Esophagus squamous epithelium (tissue), 4 donors: ENCODE measurements around the gene SLC9A2.

Source experiments
- CTCF ChIP-seq, 6 experiments: fragments of 450-650 bp in 4 of 6; fragments of 200-600 bp in 2 of 6; sonication (generic) in 2 of 6; IDR thresholded peaks; one replicate each; pipeline ENCODE4 v1.5.1; 2016 to 2019; ENCODE audit warnings: antibody characterized with exemption in 6 of 6, mild to moderate bottlenecking in 4 of 6, moderate library complexity in 4 of 6
- POLR2A ChIP-seq, 4 donors: fragments of 450-650 bp; IDR thresholded peaks; one replicate each; pipeline ENCODE4 v1.6.1; 2017; ENCODE audit warnings: antibody characterized with exemption in 4 of 4, mild to moderate bottlenecking in 4 of 4, moderate library complexity in 3 of 4

- no peak for TF ChIP-seq CTCF (IDR thresholded peaks at IDR 0.05)
- TF ChIP-seq POLR2A (IDR thresholded peaks at IDR 0.05) = no peak
Observed at GRCh38 chr2:102667072-102667471, 47.7 kb downstream of the SLC9A2 start.
